HG03378 (cell line): ENCODE data around the gene NFRKB.

Experiments
- ATAC-seq: cut with Tn5 transposase; IDR thresholded peaks from one replicate; pipeline ENCODE4 v1.9.1; 2021; ENCODE audit warnings: mild to moderate bottlenecking, moderate library complexity; ENCODE audit not compliant: unreplicated experiment

Gene NFRKB

GRCh38 chr11:129846508-129847335 is 48.7 kb downstream of the NFRKB start:
- ATAC-seq: no peak
